Measurements from ENCODE around the gene TRMT6.

TRMT6 gene

DNA sequence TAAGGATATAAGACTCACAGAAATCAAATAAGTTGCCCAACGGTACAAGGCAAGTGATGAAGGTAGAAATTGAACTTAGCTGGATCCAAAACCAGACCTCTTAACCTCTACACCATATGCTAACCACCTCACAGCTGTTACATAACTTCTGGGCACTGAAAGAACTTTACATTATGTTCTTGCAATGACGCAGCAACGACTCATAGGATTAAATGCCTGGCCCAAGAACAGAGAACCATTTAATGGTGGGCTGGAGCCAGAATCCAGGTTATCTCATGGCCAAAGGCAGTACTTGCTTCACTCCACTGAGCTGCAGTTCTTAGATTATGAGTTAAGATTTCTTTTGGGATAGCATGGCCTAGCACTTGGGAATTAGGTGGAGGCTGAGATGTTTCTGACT is 4.4 kb downstream of the TRMT6 start:
- no peak for DNase-seq

DNA sequence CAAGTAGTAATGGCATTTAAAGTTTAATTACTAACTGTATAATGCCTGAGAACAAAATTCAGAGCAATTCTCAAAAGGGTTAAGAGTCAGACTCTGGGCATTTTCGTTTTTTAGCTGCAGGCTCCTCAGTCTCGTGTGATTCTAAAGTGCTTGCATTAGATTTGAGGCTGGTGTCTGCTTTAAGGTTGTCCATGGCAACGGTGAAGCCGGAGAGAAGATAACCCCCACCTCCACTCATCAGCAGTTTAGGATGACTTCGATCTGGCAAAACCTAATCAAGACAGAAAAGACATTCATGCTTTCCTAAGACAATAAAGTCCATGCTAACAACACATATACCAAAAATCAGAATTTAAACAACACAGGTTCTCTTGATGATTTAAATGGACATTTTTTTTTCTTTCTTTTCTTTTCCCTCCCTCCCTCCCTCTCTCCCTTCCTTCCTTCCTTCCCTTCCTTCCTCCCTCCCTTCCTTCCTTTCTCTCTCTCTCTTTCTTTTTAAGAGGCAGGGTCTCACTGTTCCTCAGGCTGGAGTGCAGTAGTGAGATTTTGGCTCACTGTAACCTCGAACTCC is 11.8 kb downstream of the TRMT6 start:
- DNase-seq: no peak

DNA sequence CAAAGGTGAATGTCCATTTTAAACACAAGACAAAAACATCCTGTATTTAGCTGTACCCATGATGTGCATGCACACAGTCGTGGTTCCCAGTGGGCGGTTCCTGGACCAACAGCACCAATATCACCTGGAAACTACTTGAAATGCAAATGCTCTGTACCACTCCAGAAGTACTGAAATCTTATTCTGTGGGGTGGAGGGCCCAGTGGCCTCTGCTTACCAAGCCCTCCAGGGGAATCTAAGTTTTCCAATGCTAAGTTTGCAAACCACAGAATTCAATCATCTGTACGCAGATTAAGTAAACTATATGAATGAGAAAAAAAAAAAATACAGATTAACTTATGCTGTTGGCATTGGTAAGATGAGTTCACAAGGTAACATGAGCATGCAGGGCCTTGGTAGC is 14.1 kb downstream of the TRMT6 start:
- DNase-seq: no peak

DNA sequence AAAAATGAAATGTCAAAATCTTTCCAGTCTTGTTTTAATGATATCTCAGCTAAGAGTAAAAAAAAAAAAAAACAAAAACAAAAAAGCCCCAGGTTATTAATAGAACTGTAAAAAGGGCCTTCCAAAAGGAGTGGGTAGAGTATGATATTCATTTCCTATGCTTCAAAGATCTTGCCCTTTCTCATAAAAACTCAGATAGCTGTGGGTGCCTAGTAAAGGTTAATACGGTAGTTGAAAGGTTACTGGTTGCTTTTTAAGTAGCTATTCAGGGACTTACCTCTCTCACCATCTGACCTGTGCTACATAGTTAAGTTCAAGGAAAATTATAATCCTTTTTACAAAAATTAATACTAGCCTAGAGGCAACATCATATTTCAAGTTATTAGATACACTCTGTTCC is 14.9 kb downstream of the TRMT6 start:
- no peak for DNase-seq

DNA sequence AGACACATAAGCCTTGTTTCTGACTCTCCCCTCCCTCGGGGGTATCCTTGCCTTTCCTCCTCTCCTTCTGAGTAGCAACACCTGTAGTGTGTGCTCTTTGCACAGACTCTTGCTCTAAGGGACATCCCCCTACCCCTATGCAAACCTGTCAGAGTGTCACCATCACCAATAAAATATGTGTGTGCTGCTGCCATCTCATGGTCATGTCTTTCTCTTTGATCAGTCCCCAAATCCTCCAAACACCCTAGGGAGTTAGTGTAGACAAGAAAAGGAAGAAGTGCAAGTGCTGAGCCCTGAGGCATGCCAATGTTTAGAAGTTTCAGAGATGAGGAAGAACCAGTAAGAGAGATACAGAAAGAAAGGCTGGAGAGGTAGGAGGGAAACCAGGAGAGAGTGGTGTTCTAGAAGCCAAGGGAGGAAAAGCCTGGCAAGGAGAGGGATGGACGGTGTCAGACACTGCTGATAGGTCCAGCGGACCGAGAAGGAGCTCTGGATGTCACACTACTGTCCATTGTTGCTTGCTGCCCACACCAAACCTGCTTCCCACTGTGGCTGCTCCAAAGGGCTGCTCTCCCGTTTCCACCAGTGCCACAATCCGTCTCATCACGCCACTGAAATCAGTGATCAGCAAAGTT is 16.4 kb downstream of the TRMT6 start:
- DNase-seq: no peak

DNA sequence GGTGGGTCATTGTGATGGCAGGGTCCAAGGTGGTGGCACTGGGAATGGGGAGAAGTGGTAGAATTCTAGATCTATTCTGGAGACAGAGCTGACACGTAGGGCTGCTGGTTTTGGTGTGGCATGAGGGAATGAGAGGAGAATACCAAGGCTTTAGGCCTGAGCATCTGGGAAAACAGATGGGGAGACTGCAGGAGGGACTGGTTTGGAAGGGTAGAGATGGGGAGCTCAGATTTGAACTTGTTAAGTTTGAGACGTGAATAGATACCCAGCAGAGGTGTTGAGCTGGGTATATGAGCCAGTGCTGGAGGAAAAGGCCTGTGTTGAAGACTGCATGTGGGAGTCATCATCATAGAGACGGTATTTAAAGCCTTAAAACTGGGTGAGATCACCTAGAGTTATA is 17.5 kb downstream of the TRMT6 start:
- no peak for DNase-seq

DNA sequence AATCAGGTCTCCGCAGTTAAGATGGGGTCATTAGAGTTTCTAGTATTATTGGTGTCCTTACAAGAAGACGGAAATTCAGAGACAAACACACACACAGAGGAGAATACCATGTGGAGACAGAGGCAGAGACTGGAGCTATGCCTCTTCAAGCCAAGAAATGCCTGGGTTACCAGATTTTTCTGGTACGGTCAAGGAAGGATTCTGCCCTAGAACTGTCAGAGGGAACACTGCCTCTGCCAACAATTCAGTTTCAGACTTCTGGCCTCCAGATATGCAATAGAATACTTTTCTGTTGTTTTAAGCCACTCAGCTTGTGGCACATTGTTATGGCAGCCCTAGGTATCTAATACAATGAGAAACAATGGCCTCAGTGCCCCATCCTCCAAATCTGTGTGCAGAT is 18.9 kb downstream of the TRMT6 start:
- DNase-seq: no peak

DNA sequence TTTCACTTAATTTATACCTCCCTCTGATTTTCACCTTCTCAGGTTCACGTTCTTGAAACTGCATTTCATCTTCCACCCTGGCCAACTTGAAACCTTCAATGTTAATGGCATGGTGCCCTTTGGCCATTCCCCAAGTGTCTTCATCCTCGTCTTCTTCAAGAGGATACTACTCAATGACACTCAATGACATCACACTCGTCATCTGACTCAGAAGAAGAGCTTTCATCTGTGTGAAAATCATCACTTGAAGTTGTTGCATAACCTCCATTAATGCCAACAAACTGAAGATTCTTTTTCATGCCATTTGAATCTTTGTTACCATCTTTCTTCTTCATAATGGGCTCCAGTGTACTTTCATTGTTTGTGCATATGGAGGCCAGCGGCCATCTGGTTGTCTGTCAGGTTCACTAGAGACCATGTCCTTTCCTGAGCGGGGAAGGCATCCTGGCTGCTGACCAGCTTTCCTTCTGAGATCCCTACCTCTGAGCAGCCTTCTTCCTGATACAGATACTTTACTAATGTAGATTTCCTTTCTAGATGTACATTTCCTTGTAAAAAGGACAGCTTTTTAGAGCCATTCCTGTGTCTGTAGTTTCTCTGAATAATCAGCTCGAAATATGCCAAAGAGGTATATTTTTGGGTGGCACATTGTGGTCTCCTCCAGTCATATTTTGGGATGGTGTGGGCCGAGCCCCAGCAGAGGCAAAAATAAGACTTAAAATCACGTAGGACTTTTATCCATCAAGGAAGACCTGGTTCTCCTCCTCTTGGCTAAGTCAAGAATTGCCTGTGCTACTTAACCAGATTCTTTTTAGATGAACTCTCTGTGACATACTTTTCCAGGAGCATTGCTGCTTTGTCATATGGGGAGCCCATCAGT is 21.3 kb downstream of the TRMT6 start:
- no peak for DNase-seq

DNA sequence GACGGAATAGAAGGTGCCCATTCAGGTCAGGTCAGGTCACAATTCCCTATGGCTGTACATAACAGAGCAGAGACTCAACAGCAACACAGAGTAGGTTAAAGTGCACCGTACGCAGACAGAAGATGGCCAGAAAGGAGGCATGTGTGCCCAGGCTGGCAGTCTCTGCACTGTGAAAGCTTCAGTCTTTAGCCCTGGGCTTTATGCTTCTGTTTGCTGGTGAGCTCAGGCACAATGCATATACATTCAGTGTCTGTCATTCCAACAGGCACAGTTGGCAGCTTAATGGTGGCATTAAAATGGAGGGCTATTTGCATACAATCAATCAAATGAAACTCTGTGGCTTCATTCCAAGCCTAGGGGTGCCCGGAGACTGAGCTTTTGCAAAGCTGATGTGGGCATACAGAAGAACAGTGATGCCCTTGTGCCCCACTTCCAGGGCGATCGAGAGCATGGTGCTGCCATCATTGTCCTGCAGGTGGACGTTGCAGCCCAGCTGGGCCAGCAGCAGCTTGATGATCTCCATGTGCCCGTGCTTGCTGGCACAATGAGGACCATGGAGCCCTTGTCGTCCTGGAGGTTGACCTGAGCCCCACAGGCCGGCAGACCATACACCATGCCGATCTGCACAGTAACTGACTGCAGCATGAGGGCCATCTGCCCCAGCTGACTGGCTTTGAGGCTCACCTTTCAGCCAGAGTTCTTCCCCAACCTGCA is 22.4 kb downstream of the TRMT6 start:
- DNase-seq: no peak

DNA sequence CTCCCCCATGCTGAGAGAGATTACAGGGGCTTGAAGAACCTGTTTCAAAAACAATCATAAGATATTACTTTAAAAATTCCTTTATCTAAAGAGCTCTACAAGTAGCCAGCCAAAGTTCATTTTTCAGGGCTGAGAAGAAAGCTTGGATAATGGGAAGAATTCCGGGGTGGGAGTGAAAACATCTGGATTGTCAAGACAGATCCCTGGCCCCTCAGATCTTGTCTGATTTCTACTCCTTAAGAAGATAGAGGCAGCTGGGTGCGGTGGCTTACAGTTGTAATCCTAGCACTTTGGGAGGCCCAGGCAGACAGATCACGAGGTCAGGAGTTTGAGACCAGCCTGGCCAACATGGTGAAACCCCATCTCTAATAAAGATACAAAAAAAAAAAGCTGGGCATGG is 24.8 kb downstream of the TRMT6 start:
- DNase-seq: no peak

DNA sequence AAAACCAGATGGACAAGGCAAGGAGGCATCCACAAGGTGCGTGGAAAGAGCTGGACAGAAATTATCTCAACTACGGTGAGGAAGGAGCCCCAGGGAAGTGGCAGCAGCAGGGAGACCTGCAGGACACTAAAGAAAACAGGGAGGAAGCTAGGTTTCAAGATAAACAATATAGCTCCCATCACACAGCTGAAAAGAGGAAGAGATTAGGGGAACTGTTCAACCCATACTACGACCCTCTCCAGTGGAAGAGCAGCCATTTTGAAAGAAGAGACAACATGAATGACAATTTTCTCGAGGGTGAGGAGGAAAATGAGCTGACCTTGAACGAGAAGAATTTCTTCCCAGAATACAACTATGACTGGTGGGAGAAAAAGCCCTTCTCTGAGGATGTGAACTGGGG is 26.8 kb downstream of the TRMT6 start:
- no peak for DNase-seq

DNA sequence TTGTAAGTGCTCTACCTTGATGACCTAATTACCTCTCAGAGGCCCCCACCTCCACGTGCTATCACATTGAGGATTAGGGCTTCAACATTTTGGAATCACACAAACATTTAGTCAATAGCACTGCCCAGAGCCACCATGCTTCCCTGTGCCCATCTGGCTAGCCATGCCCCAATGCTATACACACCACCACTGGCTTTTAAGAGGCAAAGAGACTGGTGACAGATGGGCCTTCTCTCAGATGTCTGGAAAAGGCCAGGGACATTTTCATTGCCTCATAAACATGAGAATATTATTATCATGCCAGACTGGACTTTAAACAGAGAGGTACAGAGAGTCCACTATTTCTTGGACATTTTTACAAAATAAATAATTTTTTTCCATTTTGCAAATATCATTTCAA is 29.8 kb downstream of the TRMT6 start:
- no peak for DNase-seq

DNA sequence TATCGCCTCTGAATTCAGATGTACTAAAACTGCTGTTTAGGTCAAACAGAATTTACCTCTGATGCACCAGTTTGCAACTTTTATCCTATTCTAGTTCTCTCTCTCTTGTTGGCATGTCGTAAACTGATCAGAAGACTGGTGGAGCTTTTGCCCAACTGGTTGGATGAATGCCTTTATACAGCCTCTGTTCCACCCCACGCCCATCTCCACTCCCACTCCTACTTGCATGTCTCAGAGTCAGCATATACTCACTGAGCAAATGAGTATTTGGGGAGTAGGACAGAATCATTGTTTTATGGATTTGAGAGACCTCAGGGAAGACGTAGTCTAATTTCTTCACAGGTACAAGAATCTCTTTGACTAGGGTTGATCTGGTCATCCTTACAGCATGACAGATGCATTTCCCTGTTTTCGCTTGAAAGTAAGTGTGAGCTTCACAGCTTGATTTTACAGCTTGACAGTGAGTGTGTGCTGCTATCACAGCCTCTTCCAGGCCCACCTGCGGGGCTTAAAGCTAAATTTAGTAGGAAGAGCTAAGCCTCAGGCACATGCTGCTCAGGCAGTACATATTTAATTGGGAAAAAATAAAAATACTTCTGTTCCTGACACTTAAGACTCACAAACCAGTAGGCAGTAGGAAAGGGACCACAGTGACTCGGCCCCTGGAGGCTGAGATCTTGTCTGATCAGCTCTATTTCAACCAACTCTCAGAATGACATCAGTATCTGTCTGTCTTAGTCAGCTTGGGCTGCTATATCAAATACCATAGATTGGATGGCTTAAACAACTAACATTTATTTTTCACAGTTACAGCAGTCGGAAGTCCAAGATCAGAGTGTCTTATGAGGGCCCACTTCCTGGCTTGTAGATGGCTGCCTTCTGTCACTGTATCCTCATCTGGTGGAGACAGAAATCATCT is 30.4 kb downstream of the TRMT6 start:
- DNase-seq: peak; percentile 15

DNA sequence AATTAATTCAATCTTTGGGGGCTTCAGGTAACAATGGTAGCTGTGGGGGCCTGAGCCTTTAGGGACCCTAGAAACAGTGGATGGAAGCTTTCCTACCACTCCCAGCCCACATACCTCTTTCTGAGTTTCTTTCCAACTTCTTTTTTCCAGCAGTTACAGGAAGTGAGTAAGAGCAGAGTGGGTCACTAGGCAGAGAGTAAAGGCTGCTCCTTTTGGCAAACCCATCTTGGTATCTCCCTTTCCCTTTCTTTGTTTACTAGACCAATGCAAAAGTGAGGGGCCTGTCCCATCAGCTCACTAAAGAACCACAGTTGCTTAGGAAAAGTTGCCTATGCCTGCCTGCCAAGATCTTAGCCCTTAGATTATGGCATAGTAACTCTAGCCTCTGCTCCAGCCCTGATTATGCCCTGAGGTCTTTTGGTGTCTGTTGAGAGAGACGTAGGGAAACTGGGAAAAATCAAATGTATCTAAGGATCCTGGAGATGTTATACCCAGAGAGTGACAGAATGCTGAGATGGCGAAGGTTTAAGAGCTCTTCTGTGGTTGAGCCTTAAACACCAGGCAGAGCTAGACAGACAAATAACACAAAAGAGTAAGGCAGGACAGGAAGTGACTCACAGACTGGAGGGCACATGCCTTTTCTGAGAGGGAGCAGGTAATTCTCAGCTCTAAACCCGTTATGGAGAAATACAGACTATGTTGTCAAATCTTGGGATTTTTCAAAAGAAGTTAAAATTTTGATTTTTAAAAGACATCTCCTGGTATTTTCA is 31.3 kb downstream of the TRMT6 start:
- peak; percentile 49 for DNase-seq

DNA sequence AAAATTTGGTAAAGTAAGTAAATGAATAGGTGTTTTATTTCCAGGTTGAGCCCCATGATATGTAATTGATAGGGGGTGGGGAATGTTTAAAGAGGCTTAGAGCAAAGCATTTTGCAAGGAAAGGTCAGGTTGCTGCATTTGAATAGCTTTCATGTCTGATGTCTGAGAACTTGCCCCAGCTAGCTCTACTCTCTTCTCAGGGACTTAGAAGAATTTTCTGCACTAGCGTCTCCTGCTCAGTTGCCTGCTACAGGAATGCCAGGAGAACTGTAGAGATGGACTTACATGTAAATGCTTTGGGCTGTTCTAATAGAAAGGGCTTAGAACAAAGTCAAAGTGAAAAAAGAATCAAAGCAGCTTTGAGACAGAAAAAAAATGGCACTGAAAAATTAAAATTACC is 35.5 kb downstream of the TRMT6 start:
- DNase-seq: no peak

DNA sequence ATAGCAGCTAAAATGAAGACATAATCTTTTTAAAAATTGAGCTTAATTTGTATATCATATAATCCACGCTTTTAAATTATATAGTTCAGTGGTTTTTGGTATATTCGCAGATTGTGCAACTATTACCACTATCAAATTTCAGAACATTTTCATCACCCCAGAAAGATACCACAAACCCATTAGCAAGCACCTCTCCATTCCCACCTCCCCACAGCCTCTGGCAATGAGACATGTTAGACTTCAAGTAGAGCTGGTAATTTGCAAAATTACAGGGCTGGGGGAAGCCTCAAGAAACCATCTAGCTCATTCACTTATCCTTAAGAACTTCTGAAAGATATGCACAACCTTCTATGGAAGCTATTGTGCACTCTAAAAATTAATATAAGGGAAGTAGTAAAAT is 37.2 kb downstream of the TRMT6 start:
- DNase-seq: peak; percentile 56

DNA sequence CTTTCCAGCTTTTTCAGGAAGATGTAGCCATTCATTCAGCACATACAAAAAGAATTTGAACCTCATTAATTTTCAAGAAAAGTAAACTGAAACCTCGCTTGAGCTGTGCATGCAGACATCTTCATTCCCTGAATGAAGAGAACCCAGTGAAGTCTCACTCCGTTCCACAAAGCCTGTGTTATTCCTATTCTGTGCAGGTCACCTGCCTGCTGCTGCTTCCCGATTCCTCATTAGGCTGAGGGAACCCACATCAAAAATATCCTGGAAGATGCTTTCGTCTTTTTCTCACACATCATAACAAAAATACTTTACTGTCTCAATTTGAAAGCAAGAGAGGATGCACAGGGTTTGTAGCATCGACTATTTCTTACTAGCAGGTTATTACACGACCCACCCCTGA is 40.1 kb downstream of the TRMT6 start:
- DNase-seq: no peak

DNA sequence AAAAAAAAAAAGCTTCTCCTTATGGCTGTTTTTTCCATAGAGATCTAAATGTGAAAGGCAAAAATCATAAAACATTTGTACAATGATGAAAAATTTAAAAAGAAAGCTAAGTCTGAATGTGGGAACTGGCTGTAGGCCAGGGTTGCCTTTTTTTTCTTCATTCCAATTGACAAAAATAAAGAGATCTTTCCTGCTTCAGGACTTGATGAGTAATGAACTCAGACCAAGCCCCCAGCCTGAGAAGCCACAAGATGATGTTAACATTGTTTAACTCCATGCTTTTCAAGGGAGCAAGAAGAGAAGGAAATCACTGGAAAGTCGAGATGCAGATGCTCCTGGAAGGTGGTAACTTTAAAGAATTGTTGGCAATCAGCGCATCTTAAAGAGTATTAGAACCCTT is 41.4 kb downstream of the TRMT6 start:
- no peak for DNase-seq

DNA sequence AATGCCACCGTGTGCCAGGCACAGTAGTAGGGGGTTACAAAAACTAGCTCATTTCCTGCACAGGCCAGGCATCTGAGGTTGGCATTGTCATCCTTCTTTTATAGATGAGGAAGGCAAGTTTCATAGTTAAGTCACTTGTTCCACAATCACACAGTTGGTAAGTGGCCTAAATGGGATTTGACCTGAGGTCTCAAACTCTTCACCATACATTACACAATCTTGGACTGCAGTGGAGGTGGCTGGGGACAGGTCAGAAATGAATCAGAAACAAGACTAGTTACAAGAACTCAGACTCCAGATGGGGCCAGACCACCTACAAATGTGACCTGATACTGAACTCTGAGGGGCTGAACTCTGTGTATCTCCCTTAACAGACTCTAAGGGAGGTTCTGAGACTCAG is 49.4 kb downstream of the TRMT6 start:
- no peak for DNase-seq

DNA sequence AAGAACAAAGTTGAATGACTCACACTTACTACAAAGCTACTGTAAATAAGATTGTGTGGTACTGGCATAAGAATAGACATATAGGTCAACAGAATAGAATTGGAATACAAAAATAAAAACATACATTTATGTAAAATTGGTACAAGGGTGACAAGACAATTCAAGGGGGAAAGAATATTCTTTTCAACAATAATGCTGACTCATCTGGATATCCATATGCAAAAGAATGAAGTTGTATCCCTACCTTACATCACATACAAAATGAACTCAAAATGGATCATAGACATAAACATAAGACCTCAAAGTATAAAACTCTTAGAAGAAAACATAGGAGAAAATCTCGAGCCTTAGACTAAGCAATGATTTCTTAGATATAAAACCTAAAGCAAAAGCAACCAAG is 50.9 kb downstream of the TRMT6 start:
- no peak for DNase-seq

DNA sequence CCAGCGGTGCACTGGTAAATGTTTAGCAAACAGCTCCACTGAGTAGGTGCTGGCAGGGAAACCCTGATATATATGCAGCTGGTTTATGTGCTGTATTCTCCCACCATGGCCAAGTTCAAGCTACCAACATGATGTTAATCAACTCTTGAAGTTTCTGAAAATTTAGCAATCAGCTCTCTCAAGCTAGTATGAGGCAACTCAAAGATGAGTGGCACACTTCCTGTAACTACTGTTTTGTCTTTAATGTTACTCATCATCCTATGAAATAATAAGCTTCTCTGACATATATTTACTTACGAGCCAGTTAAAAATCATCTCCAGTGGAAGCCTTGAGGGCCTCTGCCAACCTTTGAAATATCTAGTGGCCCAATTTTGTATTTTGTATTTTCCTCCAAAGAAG is 54.7 kb downstream of the TRMT6 start:
- DNase-seq: no peak

DNA sequence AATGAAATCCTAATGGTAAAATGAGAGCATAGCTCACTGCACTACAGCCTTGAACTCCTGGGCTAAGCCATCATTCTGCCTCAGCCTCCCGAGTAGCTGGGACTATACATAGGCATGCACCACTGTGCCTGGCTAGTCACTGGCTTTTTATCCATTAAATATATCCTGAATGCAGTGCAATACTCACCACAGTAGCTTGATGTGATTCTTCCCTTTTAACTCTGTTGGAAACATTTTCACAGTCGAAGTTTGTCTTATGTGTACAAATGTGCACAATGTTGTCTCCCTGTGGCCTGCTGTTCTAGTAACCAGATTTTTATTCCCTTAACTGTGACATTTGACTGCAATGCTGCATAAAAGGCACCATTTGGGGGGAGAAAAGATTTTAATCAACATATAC is 56.7 kb downstream of the TRMT6 start:
- no peak for DNase-seq
